Glutamatergic neuron (in vitro differentiated cells): ENCODE results near the gene TNPO3. TPM values are rescaled to one million over a fixed set of nuclear protein-coding genes. Genes with fewer than 3 reads are reported as not detected.
A peak's percentile ranks its signal among the peaks of the same experiment; 100 is the strongest.

Source experiments
- DNase-seq: peaks from one replicate; pipeline ENCODE4 v3.0.0; 2022
- H3K27ac Mint-ChIP-seq: one replicate; pipeline ENCODE4 v1.8.0; 2020; ENCODE audit warnings: mild to moderate bottlenecking, mixed read lengths, inconsistent platforms; ENCODE audit not compliant: unreplicated experiment
- H3K27me3 Mint-ChIP-seq: one replicate; pipeline ENCODE4 v1.8.0; 2020; ENCODE audit warnings: mild to moderate bottlenecking, moderate library complexity, mixed read lengths, inconsistent platforms; ENCODE audit not compliant: unreplicated experiment
- H3K36me3 Mint-ChIP-seq: one replicate; pipeline ENCODE4 v1.8.0; 2020; ENCODE audit warnings: mild to moderate bottlenecking, mixed read lengths, inconsistent platforms; ENCODE audit not compliant: unreplicated experiment
- H3K4me1 Mint-ChIP-seq: one replicate; pipeline ENCODE4 v1.8.0; 2020; ENCODE audit warnings: mild to moderate bottlenecking, low read depth, mixed read lengths, inconsistent platforms; ENCODE audit not compliant: unreplicated experiment
- H3K4me3 Mint-ChIP-seq: one replicate; pipeline ENCODE4 v1.8.0; 2020; ENCODE audit warnings: mild to moderate bottlenecking, mixed read lengths, inconsistent platforms; ENCODE audit not compliant: unreplicated experiment
- H3K9me3 Mint-ChIP-seq: one replicate; pipeline ENCODE4 v1.8.0; 2020; ENCODE audit warnings: mild to moderate bottlenecking, moderate library complexity, mixed read lengths, inconsistent platforms; ENCODE audit not compliant: unreplicated experiment
- total RNA-seq: library from RNA; stranded (reverse); fragmentation: NEBNext Ultra II Directional; extraction: Animal tissue kit (Norgen Biotek cat#: 25700); gene quantifications from one replicate; pipeline ENCODE4 v1.2.1, GENCODE V29; 2021; ENCODE audit not compliant: unreplicated experiment
- TF ChIP-seq, protein P1 (sequence below): fragments of 200-600 bp; sonication (generic); IDR thresholded peaks from one replicate; pipeline ENCODE4 v1.5.0; 2021; ENCODE audit not compliant: partially characterized antibody, unreplicated experiment

TNPO3 gene
- total RNA-seq, 1 donor from 2014 or later = 53.8 TPM

DNA sequence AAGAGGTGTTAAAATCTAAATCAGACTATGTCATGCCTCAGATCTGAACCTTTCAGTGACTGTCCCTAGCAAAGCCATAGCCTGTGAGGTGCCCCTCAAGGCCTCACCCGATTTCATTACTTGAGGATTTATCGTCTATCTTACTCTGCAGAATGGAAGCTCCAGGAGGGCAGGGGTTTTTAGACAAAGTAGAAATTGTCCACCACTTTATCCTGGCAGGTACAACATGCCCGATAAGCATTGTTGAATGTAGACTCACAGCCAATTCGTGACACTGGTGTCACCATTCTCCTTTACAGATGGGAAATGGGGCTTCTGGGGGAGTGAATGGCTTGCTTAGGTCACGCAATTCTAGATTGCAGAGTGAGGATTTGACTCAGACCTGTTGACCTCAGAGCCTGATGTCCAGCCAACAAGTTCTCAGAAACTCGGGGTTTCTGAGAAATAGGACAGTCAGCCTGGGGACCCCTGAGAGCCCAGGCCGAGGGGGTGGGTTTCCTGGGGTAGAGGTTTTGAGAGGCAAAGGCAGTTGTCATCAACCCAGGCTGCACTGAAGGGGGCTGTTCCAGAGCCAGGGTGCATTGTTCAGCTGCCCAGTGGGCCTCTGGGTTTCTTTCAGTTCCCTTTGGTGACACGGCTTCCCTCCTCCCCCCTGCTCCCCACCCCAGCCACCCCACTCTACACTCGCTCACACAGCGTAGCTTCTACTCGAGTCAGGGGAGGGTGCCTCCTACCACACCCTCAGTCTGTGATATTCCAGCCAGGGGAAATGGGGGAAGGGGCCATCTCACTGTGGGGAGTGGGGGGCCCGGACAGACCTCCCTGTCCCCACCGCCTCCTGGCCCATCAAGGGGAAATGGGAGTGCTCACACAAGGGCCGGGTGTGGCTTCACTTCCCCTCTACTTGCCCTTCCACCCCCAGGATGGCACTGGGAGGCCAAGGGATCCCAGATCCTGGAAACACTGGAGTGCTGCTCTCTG, 120.3 kb downstream of the TNPO3 start:
- DNase-seq = no peak
- Mint-ChIP-seq H3K9me3 (peaks cover 2% of the 10 kb centered on the region), H3K4me3 (no peak overlapping the region), H3K27ac (no peak overlapping the region), H3K4me1 (peaks cover 7% of the 10 kb centered on the region), H3K27me3 (peaks cover 11% of the 10 kb centered on the region), H3K36me3 (peaks cover 5% of the 10 kb centered on the region)
- TF ChIP-seq, protein P1, sequence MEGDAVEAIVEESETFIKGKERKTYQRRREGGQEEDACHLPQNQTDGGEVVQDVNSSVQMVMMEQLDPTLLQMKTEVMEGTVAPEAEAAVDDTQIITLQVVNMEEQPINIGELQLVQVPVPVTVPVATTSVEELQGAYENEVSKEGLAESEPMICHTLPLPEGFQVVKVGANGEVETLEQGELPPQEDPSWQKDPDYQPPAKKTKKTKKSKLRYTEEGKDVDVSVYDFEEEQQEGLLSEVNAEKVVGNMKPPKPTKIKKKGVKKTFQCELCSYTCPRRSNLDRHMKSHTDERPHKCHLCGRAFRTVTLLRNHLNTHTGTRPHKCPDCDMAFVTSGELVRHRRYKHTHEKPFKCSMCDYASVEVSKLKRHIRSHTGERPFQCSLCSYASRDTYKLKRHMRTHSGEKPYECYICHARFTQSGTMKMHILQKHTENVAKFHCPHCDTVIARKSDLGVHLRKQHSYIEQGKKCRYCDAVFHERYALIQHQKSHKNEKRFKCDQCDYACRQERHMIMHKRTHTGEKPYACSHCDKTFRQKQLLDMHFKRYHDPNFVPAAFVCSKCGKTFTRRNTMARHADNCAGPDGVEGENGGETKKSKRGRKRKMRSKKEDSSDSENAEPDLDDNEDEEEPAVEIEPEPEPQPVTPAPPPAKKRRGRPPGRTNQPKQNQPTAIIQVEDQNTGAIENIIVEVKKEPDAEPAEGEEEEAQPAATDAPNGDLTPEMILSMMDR = no peak

GRCh38 chr7:128933180-128933891, 121.6 kb downstream of the TNPO3 start:
- Mint-ChIP-seq H3K27me3 (peaks cover 11% of the 10 kb centered on the region), H3K4me3 (peak overlapping the region; percentile 38), H3K9me3 (peaks cover 2% of the 10 kb centered on the region), H3K4me1 (peaks cover 3% of the 10 kb centered on the region), H3K36me3 (peaks cover 5% of the 10 kb centered on the region), H3K27ac (no peak overlapping the region)
- no peak for DNase-seq
- TF ChIP-seq, protein P1 = no peak

DNA sequence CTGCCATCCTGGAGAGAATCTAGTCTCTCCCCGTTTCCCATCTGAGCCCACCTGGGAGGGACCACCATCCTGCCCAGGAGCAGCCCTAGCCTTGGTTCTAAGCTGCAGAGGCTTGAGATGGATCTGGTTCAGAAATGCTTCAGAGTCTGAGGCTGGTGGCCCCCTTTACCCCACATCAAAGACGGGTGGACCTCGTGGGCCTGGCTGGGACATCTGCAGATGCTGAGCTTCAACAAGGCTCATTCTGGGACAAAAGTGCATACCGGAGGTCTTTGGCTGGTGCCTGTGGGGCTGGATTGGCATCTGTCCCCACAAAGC, 122.1 kb downstream of the TNPO3 start:
- Mint-ChIP-seq H3K4me1 (peaks cover 3% of the 10 kb centered on the region), H3K4me3 (no peak overlapping the region), H3K27ac (no peak overlapping the region), H3K9me3 (peaks cover 2% of the 10 kb centered on the region), H3K27me3 (peaks cover 11% of the 10 kb centered on the region), H3K36me3 (peaks cover 5% of the 10 kb centered on the region)
- TF ChIP-seq, protein P1 = no peak
- no peak for DNase-seq

DNA sequence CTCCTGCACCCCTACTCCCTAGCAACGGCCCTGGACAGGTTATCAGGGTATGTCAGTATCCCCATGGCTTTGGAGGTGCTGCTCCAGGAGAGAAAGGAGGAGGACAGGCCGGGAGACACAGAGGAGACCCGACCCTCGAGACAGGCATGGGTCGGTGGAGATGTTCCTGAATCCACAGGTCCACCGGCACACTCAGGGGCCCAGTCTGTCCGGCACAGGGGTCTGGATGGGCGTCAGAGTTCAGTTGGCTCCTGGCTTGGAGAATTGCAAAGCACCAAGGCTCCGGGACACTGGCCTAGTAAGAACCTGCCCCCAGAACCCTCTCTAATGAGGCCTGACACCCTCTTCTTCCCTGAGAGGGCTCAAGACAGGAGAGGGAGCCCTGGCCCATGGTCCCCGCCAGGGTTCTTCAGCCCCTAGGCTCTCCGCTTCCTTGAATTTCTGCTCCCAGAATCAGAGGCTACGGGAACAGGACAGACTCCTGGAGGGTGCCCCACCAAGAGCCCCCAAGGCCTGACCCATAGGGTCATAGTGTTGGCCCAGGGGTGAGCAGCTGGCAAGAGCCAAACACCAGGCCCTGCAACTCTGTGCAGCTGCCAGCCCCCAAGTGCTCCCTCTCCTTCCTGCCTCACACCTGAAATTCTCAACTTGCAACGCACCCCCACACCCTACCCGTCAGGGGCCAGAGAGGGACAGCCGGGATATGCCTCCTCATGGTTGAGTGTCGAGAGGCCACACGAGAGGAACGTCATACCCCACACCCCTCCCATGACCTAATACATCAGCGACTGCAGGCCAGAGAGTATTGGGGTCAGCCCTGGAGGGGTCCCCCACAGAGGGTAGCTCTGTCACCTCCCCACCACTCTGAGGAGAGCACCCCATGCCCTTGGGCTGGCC, 122.7 kb downstream of the TNPO3 start:
- Mint-ChIP-seq H3K4me3 (no peak overlapping the region), H3K36me3 (peaks cover 4% of the 10 kb centered on the region), H3K27me3 (peaks cover 8% of the 10 kb centered on the region), H3K4me1 (peaks cover 3% of the 10 kb centered on the region), H3K27ac (no peak overlapping the region), H3K9me3 (peaks cover 2% of the 10 kb centered on the region)
- TF ChIP-seq, protein P1 = no peak
- no peak for DNase-seq
